T-helper 2 cell (primary cell): Measurements from ENCODE around the gene CACNB4.

Experiments
- DNase-seq, 5 experiments: peaks; one replicate each; pipeline versions ENCODE4 v3.0.0 to v3.0.0-alpha.2; 2012 to 2022

The CACNB4 gene

GRCh38 chr2:151849413-151850010 lies 249.3 kb downstream of the CACNB4 start:
- DNase-seq, result no peak

- no peak for DNase-seq
These were observed 253.0 kb downstream of the CACNB4 start for GRCh38 chr2:151845884-151846283.

GRCh38 chr2:151845481-151845880 lies 253.4 kb downstream of the CACNB4 start:
- DNase-seq, result no peak

GRCh38 chr2:151844211-151844896 lies 254.5 kb downstream of the CACNB4 start:
- DNase-seq, result no peak

- no peak for DNase-seq
These were observed 255.2 kb downstream of the CACNB4 start for GRCh38 chr2:151843691-151844061.

- no peak for DNase-seq
These were observed 255.8 kb downstream of the CACNB4 start for GRCh38 chr2:151842830-151843690.

- DNase-seq, result no peak
These were observed 257.8 kb downstream of the CACNB4 start for GRCh38 chr2:151841047-151841424.

- DNase-seq, result peak in 1 of 5 experiments; percentile 11
These were observed 258.4 kb downstream of the CACNB4 start for GRCh38 chr2:151840216-151841046.

- no peak for DNase-seq
These were observed 260.9 kb downstream of the CACNB4 start for GRCh38 chr2:151837926-151838325.

- DNase-seq, result no peak
These were observed 264.9 kb downstream of the CACNB4 start for GRCh38 chr2:151833984-151834383.

- DNase-seq, result no peak
These were observed 267.9 kb downstream of the CACNB4 start for GRCh38 chr2:151830961-151831360.

- DNase-seq, result no peak
These were observed 269.9 kb downstream of the CACNB4 start for GRCh38 chr2:151828890-151829324.

GRCh38 chr2:151828143-151828889 lies 270.5 kb downstream of the CACNB4 start, which contains the start of gene ARL5A:
ARL5A (minus strand) TSS chr2:151828421; CDS start chr2:151828176, 245 bp downstream.
- peak; percentile 88 to 97 (median 94) for DNase-seq

- DNase-seq, result peak in 2 of 5 experiments; percentile 8 to 38
These were observed 271.2 kb downstream of the CACNB4 start for GRCh38 chr2:151827564-151828142.

GRCh38 chr2:151826737-151827157 lies 272.1 kb downstream of the CACNB4 start:
- peak in 1 of 5 experiments; percentile 59 for DNase-seq

GRCh38 chr2:151824886-151825285 lies 274.0 kb downstream of the CACNB4 start:
- DNase-seq, result no peak

GRCh38 chr2:151823651-151824050 lies 275.2 kb downstream of the CACNB4 start:
- DNase-seq, result no peak

GRCh38 chr2:151819920-151820319 lies 278.9 kb downstream of the CACNB4 start:
- DNase-seq, result peak in 1 of 5 experiments; percentile 79

GRCh38 chr2:151817929-151818328 lies 280.9 kb downstream of the CACNB4 start:
- DNase-seq, result no peak

- DNase-seq, result no peak
These were observed 282.0 kb downstream of the CACNB4 start for GRCh38 chr2:151816843-151817242.

- no peak for DNase-seq
These were observed 282.9 kb downstream of the CACNB4 start for GRCh38 chr2:151815821-151816489.
